HepG2 (cell line): ENCODE measurements around the gene LRP10. TPM values are rescaled to one million over a fixed set of nuclear protein-coding genes. Genes with fewer than 3 reads are reported as not detected.

Experiments
- ATAC-seq: fragments of 200-7000 bp; cut with Tn5 transposase; 3 replicates; pipeline ENCODE4 v1.9.1; 2020; ENCODE audit warnings: mild to moderate bottlenecking, moderate library complexity
- BruUV-seq: library from RNA; stranded (reverse); fragments of 400-500 nt; replicated peaks from 2 replicates; lab custom pipeline; 2021; lab: Mats Ljungman, UMichigan
- CTCF ChIA-PET: fragments of 300-600 bp; formaldehyde crosslinking; extraction: SDS; loops from one replicate; lab custom pipeline; 2021; ENCODE audit warnings: low total read pairs, inconsistent platforms, low intra/inter-chr PET ratio; lab: Yijun Ruan, JAX
- POLR2A ChIA-PET: fragments of 350-600 bp; sonication (Branson Sonifier 250); formaldehyde crosslinking; loops from one replicate; lab custom pipeline; 2020; ENCODE audit warnings: antibody characterized with exemption, inconsistent platforms; lab: Yijun Ruan, JAX
- DNase-seq: peaks from one replicate; pipeline ENCODE4 v3.0.0-alpha.2; 2015; ENCODE audit warnings: low spot score
- FAIRE-seq: peaks from 3 replicates; lab custom pipeline; 2011; peaks lifted over from hg19 to GRCh38; lab: Jason Lieb, UNC
- H2AFZ ChIP-seq: one replicate; pipeline ENCODE4 v1.6.1; 2011; ENCODE audit warnings: low read length, inconsistent platforms
- H3K27ac ChIP-seq: fragments of 300-600 bp; 3 replicates; pipeline ENCODE4 v1.8.0; 2011; ENCODE audit warnings: mixed run types, mild to moderate bottlenecking, mixed read lengths, low read length, inconsistent platforms; ENCODE audit not compliant: insufficient read depth; ENCODE audit errors: extremely low read length
- H3K27me3 ChIP-seq, 2 experiments: fragments of 200-600 bp in 1 of 2; 2 replicates in 1 of 2; 3 replicates in 1 of 2; pipeline versions ENCODE4 v1.6.0 to v1.8.0; 2011; ENCODE audit warnings: low read length in 2 of 2, mild to moderate bottlenecking in 2 of 2, moderate library complexity in 2 of 2, inconsistent platforms in 1 of 2; ENCODE audit not compliant: insufficient read depth in 2 of 2, control insufficient read depth in 1 of 2
- H3K36me3 ChIP-seq, 2 experiments: fragments of 200-600 bp in 1 of 2; replicated peaks in 1 of 2; 2 replicates in 1 of 2; 3 replicates in 1 of 2; pipeline versions ENCODE4 v1.5.1 to v1.8.0; 2011; ENCODE audit warnings: low read length in 2 of 2, inconsistent platforms in 1 of 2; ENCODE audit not compliant: insufficient read depth in 2 of 2, control insufficient read depth in 1 of 2
- H3K4me1 ChIP-seq: 2 replicates; pipeline ENCODE4 v1.5.1; 2012; ENCODE audit warnings: low read length, inconsistent platforms; ENCODE audit not compliant: insufficient read depth
- H3K4me2 ChIP-seq: 2 replicates; pipeline ENCODE4 v1.6.0; 2011; ENCODE audit warnings: low read depth, low read length, inconsistent platforms
- H3K4me3 ChIP-seq, 3 experiments: fragments of 200-600 bp in 1 of 3; sonication (generic), shearing (Covaris generic) in 1 of 3; replicated peaks in 1 of 3; 2 replicates each; pipeline ENCODE4 v1.5.1; 2011 to 2016; ENCODE audit warnings: low read length in 3 of 3, inconsistent platforms in 2 of 3, low read depth in 2 of 3, mild to moderate bottlenecking in 2 of 3, control low read depth in 1 of 3, mixed read lengths in 1 of 3; ENCODE audit not compliant: insufficient read depth in 1 of 3
- H3K79me2 ChIP-seq: one replicate; pipeline ENCODE4 v1.6.1; 2011; ENCODE audit warnings: low read length, inconsistent platforms; ENCODE audit not compliant: insufficient read depth
- H3K9ac ChIP-seq: 2 replicates; pipeline ENCODE4 v1.6.0; 2011; ENCODE audit warnings: mild to moderate bottlenecking, low read depth, low read length, inconsistent platforms; ENCODE audit not compliant: insufficient read depth
- H3K9me3 ChIP-seq: 2 replicates; pipeline ENCODE4 v1.5.1; 2012; ENCODE audit warnings: mild to moderate bottlenecking, low read length
- H4K20me1 ChIP-seq: 2 replicates; pipeline ENCODE4 v1.6.0; 2011; ENCODE audit warnings: inconsistent platforms, mild to moderate bottlenecking, low read length, moderate library complexity; ENCODE audit not compliant: insufficient read depth
- ATAD3A ChIP-seq: sonication (generic); formaldehyde crosslinking; IDR thresholded peaks from 2 replicates; pipeline ENCODE4 v1.4.0; 2020; ENCODE audit warnings: missing genetic modification reagents
- GZF1 ChIP-seq: sonication (generic); formaldehyde crosslinking; IDR thresholded peaks from 2 replicates; pipeline ENCODE4 v1.5.1; 2020; ENCODE audit warnings: mild to moderate bottlenecking, missing genetic modification reagents
- REL ChIP-seq: sonication (generic); formaldehyde crosslinking; conservative IDR thresholded peaks from 2 replicates; pipeline ENCODE4 v1.8.0; 2022; ENCODE audit warnings: mild to moderate bottlenecking, missing genetic modification reagents, moderate library complexity
- TAF1 ChIP-seq: sonication (generic); formaldehyde crosslinking; IDR thresholded peaks from 2 replicates; pipeline ENCODE4 v1.4.0; 2020; ENCODE audit warnings: missing genetic modification reagents
- TBX2 ChIP-seq: sonication (generic); formaldehyde crosslinking; IDR thresholded peaks from 2 replicates; pipeline ENCODE4 v1.5.0; 2020; ENCODE audit warnings: missing genetic modification reagents, mild to moderate bottlenecking, borderline replicate concordance
- ZNF138 ChIP-seq: sonication (generic); formaldehyde crosslinking; IDR thresholded peaks from 2 replicates; pipeline ENCODE4 v1.5.0; 2020; ENCODE audit warnings: mild to moderate bottlenecking, low read depth, missing genetic modification reagents
- ZNF362 ChIP-seq: sonication (generic); formaldehyde crosslinking; IDR thresholded peaks from 2 replicates; pipeline ENCODE4 v1.4.0; 2020; ENCODE audit warnings: missing genetic modification reagents, mild to moderate bottlenecking, borderline replicate concordance
- WGBS: methylation state at CpG from one replicate; pipeline ENCODE4 v1.1.6; 2017; ENCODE audit warnings: low lambda C conversion rate; 5-methylcytosine and 5-hydroxymethylcytosine counted together
- in situ Hi-C: cut with HindIII; loops from 2 replicates; pipeline ENCODE4 v1.10.0; 2017; ENCODE audit warnings: low pct_unique_long_range_greater_than_20kb; ENCODE audit not compliant: extremely low pct_ligation_motif_present
- intact Hi-C: fragments of 100-400 bp; cut with micrococcal nuclease; formaldehyde crosslinking; loops from one replicate; pipeline ENCODE4 v1.10.0; 2022; ENCODE audit not compliant: unreplicated experiment
- polyA plus RNA-seq, 8 experiments: library from polyadenylated mRNA; depleted of rRNA in 3 of 8; stranded (reverse) in 7 of 8; unstranded in 1 of 8; fragments of >200 nt; fragmentation: Illumina TruSeq in 4 of 8; extraction: Trizol in 4 of 8; gene quantifications; 2 replicates each; pipeline versions ENCODE4 v1.2.1 to v1.2.3, GENCODE V29; 2011 to 2016; ENCODE audit warnings: low read depth in 4 of 8, missing spikeins in 1 of 8, mixed read lengths in 1 of 8; ENCODE audit not compliant: insufficient read depth in 1 of 8
- total RNA-seq, 5 experiments: library from RNA; depleted of rRNA; stranded (reverse); fragments of >200 nt; fragmentation: Illumina TruSeq; extraction: Trizol; gene quantifications; 2 replicates each; pipeline ENCODE4 v1.2.3, GENCODE V29; 2016; ENCODE audit warnings: low read depth in 1 of 5

Gene LRP10
- total and polyA plus RNA-seq, 2 of the 13 experiments (the other 11 are each of a cell fraction or from before 2014, with no cell fraction given) = 16.9 to 45.2 TPM

DNA sequence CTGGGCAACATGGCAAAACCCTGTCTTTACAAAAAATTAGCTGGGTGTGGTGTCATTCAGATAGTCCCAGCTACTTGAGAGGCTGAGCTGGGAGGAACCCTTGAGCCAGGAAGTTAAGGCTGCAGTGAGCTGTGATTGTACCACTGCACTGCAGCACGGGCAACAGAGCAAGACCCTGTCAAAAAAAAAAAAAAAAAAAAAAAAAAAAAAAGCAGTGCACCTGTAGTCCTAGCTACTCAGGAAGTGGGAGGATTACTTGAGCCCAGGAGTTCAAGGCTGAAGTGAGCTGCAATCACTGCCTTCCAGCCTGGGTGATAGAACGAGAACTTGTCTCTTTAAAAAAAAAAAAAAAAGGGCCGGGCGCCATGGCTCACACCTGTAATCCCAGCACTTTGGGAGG lies 17.1 kb downstream of the LRP10 start:
- Histone ChIP-seq H3K27ac (no peak overlapping the region), H3K4me1 (peaks cover 9% of the 10 kb centered on the region), H2AFZ (no peak overlapping the region), H3K79me2 (no peaks in the 10 kb centered on the region), H3K9ac (no peak overlapping the region), H4K20me1 (no peaks in the 10 kb centered on the region), H3K4me3 (no peak overlapping the region), H3K4me2 (no peak overlapping the region), H3K9me3 (no peaks in the 10 kb centered on the region), H3K36me3 (no peaks in the 10 kb centered on the region), H3K27me3 (peaks cover 11 to 54% of the 10 kb centered on the region in 2 experiments)
- FAIRE-seq (no peak), DNase-seq (no peak), ATAC-seq (no peak)
- in situ Hi-C loops = no loop called here
- 8% methylated on average over 4 of the region's 4 CpGs for WGBS
- intact Hi-C loops = no loop called here
- ChIA-PET CTCF (no interaction called here), POLR2A (interaction anchor here (0.7 to 2.2 kb wide), 8 partner anchors 11 to 319 kb away, joined by 3 to 11 read pairs (median 4); partner anchors contain the start of genes LRP10, OXA1L and PRMT5)
- no TSS peak for BruUV-seq
- TF ChIP-seq ZNF138 (CRISPR knock-in tag) (no peak), REL (no peak), TBX2 (peak; percentile 27; the same call in 1 of the 2 replicates), ZNF362 (CRISPR knock-in tag) (peak; percentile 80), TAF1 (CRISPR knock-in tag) (no peak)

- CTCF ChIA-PET = no interaction called here
- no peaks in the 10 kb centered on the region for H4K20me1 ChIP-seq
- H2AFZ ChIP-seq = no peak overlapping the region
- DNase-seq (no peak), ATAC-seq (no peak), FAIRE-seq (no peak)
- no peak overlapping the region for H3K9ac ChIP-seq
- POLR2A ChIA-PET = interaction anchor here (0.7 kb wide), 1 partner anchor 13 kb away, joined by 3 read pairs; no protein-coding TSS in a partner anchor
- WGBS = 6% methylated on average over 1 of the region's 1 CpG
- no peak overlapping the region for H3K4me2 ChIP-seq
- no peaks in the 10 kb centered on the region for H3K36me3 ChIP-seq
- in situ Hi-C loops = no loop called here
- peaks cover 11 to 41% of the 10 kb centered on the region in 2 experiments for H3K27me3 ChIP-seq
- H3K4me3 ChIP-seq = no peak overlapping the region
- TF ChIP-seq GZF1 (peak; percentile 98), ATAD3A (CRISPR knock-in tag) (no peak)
- intact Hi-C loops = no loop called here
- BruUV-seq = no TSS peak
- H3K4me1 ChIP-seq = peaks cover 2% of the 10 kb centered on the region; the same call in 1 of the 2 replicates
- no peak overlapping the region for H3K27ac ChIP-seq
- H3K79me2 ChIP-seq = no peaks in the 10 kb centered on the region
- no peaks in the 10 kb centered on the region for H3K9me3 ChIP-seq
Measured at GRCh38 chr14:22890416-22890815, 18.9 kb downstream of the LRP10 start.
